RWPE2 (cell line): ENCODE data around the gene CYB5R2.

Experiments used
- ATAC-seq: fragments of 200-7000 bp; cut with Tn5 transposase; 3 replicates; pipeline ENCODE4 v1.9.1; 2021; ENCODE audit warnings: low read depth
- DNase-seq: peaks from one replicate; pipeline ENCODE4 v3.0.0-alpha.2; 2020; ENCODE audit warnings: low spot score
- H3K27ac ChIP-seq: fragments of 450-650 bp; 2 replicates; pipeline ENCODE4 v1.5.1; 2017; ENCODE audit warnings: mild to moderate bottlenecking; ENCODE audit not compliant: poor library complexity, severe bottlenecking
- H3K27me3 ChIP-seq: fragments of 250-450 bp; sonication (Bioruptor Pico); 2 replicates; pipeline ENCODE4 v1.5.1; 2021; ENCODE audit warnings: mild to moderate bottlenecking, moderate library complexity; ENCODE audit not compliant: insufficient read depth, poor library complexity, severe bottlenecking
- H3K36me3 ChIP-seq: fragments of 250-450 bp; sonication (Bioruptor Pico); 2 replicates; pipeline ENCODE4 v1.5.1; 2020; ENCODE audit warnings: low read depth, mild to moderate bottlenecking, moderate library complexity
- H3K4me1 ChIP-seq: fragments of 250-450 bp; sonication (Bioruptor Pico); 2 replicates; pipeline ENCODE4 v1.5.1; 2021; ENCODE audit warnings: mild to moderate bottlenecking, moderate library complexity; ENCODE audit not compliant: insufficient read depth, poor library complexity, severe bottlenecking
- H3K4me3 ChIP-seq: fragments of 250-450 bp; sonication (Bioruptor Pico); 2 replicates; pipeline ENCODE4 v1.5.1; 2021; ENCODE audit warnings: mild to moderate bottlenecking, moderate library complexity; ENCODE audit not compliant: severe bottlenecking
- H3K9me3 ChIP-seq: fragments of 250-450 bp; sonication (Bioruptor Pico); 2 replicates; pipeline ENCODE4 v1.5.1; 2021; ENCODE audit warnings: mild to moderate bottlenecking, moderate library complexity; ENCODE audit not compliant: severe bottlenecking
- CTCF ChIP-seq: fragments of 450-650 bp; IDR thresholded peaks from one replicate; pipeline ENCODE4 v1.5.1; 2017; ENCODE audit warnings: mild to moderate bottlenecking, moderate library complexity; ENCODE audit not compliant: poor library complexity, severe bottlenecking

The CYB5R2 gene

GRCh38 chr11:7672960-7673723 lies at the start of gene CYB5R2:
TSS of gene CYB5R2 (minus strand) at chr11:7673500. CDS start at chr11:7672825, 675 bp downstream.
- DNase-seq (no peak), ATAC-seq (peak; percentile 71)
- peak within 1 kb of the TSS; percentile 23 for H3K4me3 ChIP-seq
- peaks cover 5% of the 10 kb centered on the region for H3K4me1 ChIP-seq
- H3K36me3 ChIP-seq: no peaks in the 10 kb centered on the region
- H3K27me3 ChIP-seq: no peaks in the 10 kb centered on the region
- H3K9me3 ChIP-seq: no peaks in the 10 kb centered on the region
- no peak for TF ChIP-seq CTCF
- H3K27ac ChIP-seq: no peak within 1 kb of the TSS

GRCh38 chr11:7714786-7715185 lies 41.5 kb upstream of the CYB5R2 start:
- DNase-seq: no peak
- Histone ChIP-seq H3K36me3 (no peaks in the 10 kb centered on the region), H3K4me3 (no peak overlapping the region), H3K9me3 (no peaks in the 10 kb centered on the region), H3K27me3 (no peaks in the 10 kb centered on the region), H3K27ac (no peak overlapping the region), H3K4me1 (no peaks in the 10 kb centered on the region)
- ATAC-seq: no peak
- no peak for TF ChIP-seq CTCF

GRCh38 chr11:7706377-7706776 lies 33.1 kb upstream of the CYB5R2 start, which contains the start of gene OVCH2:
TSS of gene OVCH2 (minus strand) at chr11:7706477. CDS start at chr11:7706394, 83 bp downstream.
- Histone ChIP-seq H3K9me3 (no peaks in the 10 kb centered on the region), H3K36me3 (no peaks in the 10 kb centered on the region), H3K27me3 (no peaks in the 10 kb centered on the region), H3K27ac (no peak within 1 kb of the TSS), H3K4me1 (no peaks in the 10 kb centered on the region), H3K4me3 (no peak within 1 kb of the TSS)
- ATAC-seq (no peak), DNase-seq (no peak)
- no peak for TF ChIP-seq CTCF

GRCh38 chr11:7703740-7704139 lies 30.4 kb upstream of the CYB5R2 start:
- DNase-seq (no peak), ATAC-seq (no peak)
- H3K4me3 ChIP-seq: no peak overlapping the region
- H3K27me3 ChIP-seq: no peaks in the 10 kb centered on the region
- no peaks in the 10 kb centered on the region for H3K36me3 ChIP-seq
- no peak overlapping the region for H3K27ac ChIP-seq
- no peak for TF ChIP-seq CTCF
- no peaks in the 10 kb centered on the region for H3K9me3 ChIP-seq
- H3K4me1 ChIP-seq: no peaks in the 10 kb centered on the region

- H3K36me3 ChIP-seq: no peaks in the 10 kb centered on the region
- H3K4me3 ChIP-seq: no peak overlapping the region
- no peak for TF ChIP-seq CTCF
Measured at GRCh38 chr11:7696424-7696823, 23.1 kb upstream of the CYB5R2 start.

More at GRCh38 chr11:7696424-7696823, 23.1 kb upstream of the CYB5R2 start:
- Histone ChIP-seq H3K4me1 (no peaks in the 10 kb centered on the region), H3K27ac (no peak overlapping the region), H3K9me3 (no peaks in the 10 kb centered on the region), H3K27me3 (peaks cover 6% of the 10 kb centered on the region)
- no peak for ATAC-seq
- DNase-seq: no peak
